Astrocyte of the spinal cord (primary cell): Measurements from ENCODE around the gene NOTCH2.
A peak's percentile ranks its signal among the peaks of the same experiment; 100 is the strongest.

Experiments
- DNase-seq: peaks from one replicate; pipeline ENCODE4 v3.0.0; 2011; ENCODE audit warnings: low read depth, low spot score
- H3K4me3 ChIP-seq: 2 replicates; pipeline ENCODE4 v1.5.1; 2011; ENCODE audit warnings: low read depth, mild to moderate bottlenecking, low read length, moderate library complexity
- in situ Hi-C: cut with HindIII; loops from 2 replicates; pipeline ENCODE4 v1.10.0; 2017; ENCODE audit warnings: low sequenced_read_pairs
- TF ChIP-seq, protein P1 (sequence below): IDR thresholded peaks from 2 replicates; pipeline ENCODE4 v1.5.1; 2012; ENCODE audit warnings: low read depth, mild to moderate bottlenecking, low read length, inconsistent platforms

The NOTCH2 gene

DNA sequence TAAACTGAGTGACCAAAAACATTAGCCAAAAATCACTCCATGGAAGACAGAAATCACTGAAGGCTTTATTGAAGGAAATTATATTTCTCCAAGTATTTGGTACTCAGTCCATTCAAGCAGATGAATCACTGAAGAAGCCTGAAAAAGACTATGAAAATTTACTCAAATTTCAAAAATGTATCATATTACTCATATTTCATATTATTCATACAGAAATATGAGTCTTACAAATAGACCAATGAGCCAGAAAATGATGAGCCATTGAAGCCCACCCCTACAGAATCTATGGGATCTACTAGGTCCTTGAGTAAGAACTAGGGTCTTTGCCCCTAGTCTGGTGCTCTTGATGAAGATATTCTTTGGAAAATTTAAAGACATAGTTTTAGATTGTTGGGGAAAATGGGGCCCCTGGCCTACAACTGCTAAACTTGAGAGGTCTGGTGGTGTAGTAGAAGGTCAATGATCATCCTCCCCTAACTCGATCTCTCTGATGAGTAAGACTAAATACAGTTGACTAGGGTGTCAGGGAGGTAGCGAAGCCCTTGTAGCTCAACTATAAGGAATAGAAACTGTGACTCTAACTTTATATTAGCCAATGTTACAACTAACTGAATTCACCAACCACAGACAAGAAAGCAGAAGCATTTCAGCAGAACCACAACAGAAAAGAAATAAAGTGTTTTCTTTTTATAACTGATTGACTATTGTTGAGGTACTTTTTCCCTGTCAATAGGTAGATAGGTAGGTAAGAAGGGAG is 81.0 kb downstream of the NOTCH2 start:
- no peak overlapping the region for H3K4me3 ChIP-seq
- TF ChIP-seq, protein P1, sequence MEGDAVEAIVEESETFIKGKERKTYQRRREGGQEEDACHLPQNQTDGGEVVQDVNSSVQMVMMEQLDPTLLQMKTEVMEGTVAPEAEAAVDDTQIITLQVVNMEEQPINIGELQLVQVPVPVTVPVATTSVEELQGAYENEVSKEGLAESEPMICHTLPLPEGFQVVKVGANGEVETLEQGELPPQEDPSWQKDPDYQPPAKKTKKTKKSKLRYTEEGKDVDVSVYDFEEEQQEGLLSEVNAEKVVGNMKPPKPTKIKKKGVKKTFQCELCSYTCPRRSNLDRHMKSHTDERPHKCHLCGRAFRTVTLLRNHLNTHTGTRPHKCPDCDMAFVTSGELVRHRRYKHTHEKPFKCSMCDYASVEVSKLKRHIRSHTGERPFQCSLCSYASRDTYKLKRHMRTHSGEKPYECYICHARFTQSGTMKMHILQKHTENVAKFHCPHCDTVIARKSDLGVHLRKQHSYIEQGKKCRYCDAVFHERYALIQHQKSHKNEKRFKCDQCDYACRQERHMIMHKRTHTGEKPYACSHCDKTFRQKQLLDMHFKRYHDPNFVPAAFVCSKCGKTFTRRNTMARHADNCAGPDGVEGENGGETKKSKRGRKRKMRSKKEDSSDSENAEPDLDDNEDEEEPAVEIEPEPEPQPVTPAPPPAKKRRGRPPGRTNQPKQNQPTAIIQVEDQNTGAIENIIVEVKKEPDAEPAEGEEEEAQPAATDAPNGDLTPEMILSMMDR = no peak
- peak; percentile 32 for DNase-seq
- in situ Hi-C loops = no loop called here

DNA sequence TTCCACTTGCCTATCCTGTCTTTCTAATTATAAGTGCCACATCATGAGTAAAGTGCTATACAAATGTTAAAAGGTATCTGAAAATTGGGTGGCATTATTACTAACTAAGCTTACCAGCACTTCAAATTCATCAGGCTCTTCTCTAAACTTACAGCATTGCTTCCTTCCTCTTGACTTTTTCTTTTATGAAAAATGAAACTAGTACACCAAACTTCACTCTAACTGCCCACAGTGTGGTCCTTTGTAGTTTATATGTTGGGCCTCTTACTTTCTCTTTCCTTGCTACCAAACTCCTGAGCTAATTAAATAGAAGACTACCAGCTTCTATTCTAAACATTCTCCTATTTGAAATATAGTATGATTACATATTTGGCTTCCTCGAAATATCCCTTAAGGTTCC is 81.8 kb downstream of the NOTCH2 start:
- TF ChIP-seq, protein P1 = no peak
- no peak overlapping the region for H3K4me3 ChIP-seq
- in situ Hi-C loops = no loop called here
- peak; percentile 20 for DNase-seq

DNA sequence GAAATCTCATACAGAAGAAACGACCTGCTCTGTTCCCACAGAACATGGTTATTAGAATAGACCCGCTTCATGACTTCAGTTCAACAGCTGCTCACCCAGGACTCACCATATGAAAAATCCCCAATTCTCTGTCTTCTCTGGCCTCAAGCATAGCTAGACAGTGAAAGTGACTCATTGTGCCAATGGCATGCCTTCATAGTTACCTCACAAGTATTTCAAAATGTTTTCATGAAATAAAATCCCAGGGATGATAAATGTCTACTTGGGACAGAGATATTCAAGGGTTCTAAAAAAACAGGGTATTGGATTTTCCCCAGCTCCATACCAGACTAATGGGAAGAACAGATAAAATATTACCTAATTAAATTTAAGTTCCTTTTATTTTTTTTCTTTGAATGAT is 82.3 kb downstream of the NOTCH2 start:
- H3K4me3 ChIP-seq = no peak overlapping the region
- peak; percentile 92 for DNase-seq
- in situ Hi-C loops = no loop called here
- TF ChIP-seq, protein P1 = no peak

DNA sequence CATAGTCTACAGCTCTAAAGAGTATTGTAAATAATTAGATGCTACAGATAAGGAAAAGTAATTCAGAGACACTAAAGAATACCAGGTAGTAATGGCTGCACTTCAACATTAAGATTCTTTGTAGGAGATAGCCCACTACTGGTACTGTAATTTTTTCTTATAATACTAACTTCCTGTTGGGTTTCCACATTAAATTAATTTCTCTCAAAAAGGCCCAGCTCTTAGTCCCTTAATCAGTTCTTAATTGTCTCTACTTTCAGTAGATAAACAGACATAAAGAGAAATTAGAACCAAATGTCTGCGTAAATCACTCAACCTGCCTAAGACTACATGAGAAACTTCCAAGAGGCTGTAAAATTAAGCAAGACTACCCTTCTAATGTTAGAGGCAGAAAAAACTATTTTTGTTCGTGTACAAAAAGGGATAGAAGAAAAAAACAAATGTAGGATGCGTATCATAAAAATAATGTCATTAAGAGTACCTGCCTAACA is 83.4 kb downstream of the NOTCH2 start:
- no peak overlapping the region for H3K4me3 ChIP-seq
- TF ChIP-seq, protein P1 = no peak
- in situ Hi-C loops = no loop called here
- no peak for DNase-seq

DNA sequence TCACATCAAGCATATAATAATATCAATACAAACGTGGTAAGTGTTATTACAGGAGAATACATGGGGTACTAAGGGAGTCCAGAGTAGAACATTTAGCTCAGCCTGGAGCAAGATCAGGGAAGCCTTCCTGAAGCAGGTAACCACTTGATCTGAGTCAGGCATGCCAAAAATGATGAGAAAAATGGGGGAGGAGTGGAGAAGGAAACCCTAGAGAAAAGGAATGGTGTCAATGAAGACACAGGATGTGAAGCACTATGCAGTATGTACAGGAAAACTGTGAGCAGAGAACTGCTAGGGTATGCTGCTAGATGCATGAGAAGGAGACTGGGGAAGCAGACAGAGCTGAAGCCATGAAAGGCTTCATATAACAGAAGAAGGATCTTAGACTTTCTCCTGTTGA is 84.7 kb downstream of the NOTCH2 start:
- TF ChIP-seq, protein P1 = no peak
- no peak for DNase-seq

DNA sequence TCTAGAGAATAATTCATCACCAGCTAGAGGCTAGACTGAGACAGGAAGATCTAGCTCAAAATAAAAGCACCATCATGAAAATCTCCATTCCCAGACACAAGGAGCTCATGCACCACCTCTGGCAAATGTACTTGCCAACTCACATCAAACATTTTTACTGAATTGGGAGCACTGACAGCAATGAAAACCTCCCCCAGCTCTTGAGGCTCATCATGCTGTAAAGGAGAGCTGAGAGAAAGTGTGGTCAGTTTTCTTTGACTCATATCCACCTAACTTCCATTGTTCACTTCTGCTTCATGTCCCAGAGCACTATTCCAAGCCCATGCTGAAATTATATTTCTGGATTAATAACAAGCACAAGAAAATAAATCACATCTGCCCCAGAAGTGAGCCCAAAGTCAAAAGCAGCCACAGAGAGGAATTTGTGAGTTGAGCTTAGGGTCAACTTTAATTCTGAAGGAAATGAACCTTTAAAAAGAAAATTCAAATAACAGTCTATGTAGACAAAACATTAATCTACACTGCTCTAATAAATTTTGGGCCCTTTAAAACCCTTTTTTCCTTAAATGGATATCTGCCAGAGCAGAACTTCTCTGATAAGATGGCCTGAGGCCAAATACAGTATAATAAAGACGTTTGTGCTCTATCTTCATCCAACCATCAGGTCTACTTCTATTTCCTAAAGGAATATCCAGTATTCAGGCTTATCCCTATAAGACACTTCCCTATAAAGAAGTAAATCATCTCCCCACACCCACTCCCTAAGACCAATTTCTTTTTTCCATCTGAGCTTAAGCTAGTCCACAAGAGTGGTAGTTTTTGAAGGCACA is 87.3 kb downstream of the NOTCH2 start:
- DNase-seq = peak; percentile 77
- TF ChIP-seq, protein P1 = no peak
- H3K4me3 ChIP-seq = no peak overlapping the region
- in situ Hi-C loops = no loop called here

More for the DNA sequence above, 84.7 kb downstream of the NOTCH2 start:
- no peak overlapping the region for H3K4me3 ChIP-seq
- in situ Hi-C loops = no loop called here
